Inferior parietal cortex (tissue), 1 donor: Measurements from ENCODE around the gene CCDC102A.
"Not testable (repeated sequence)": the region's sequence is repeated elsewhere in the genome, so short reads cannot be mapped to it uniquely, and the experiment has no call there.

Source experiments
- DNase-seq: peaks from one replicate; pipeline ENCODE4 v3.0.0-alpha.2; 2016; ENCODE audit errors: extremely low spot score

Gene CCDC102A

GRCh38 chr16:57502048-57502775, 34.2 kb downstream of the CCDC102A start:
- no peak for DNase-seq

- DNase-seq = no peak
Measured at GRCh38 chr16:57501492-57501891, 34.9 kb downstream of the CCDC102A start.

GRCh38 chr16:57500578-57501111, 35.7 kb downstream of the CCDC102A start:
- DNase-seq = no peak

- not testable (repeated sequence) for DNase-seq
Measured at GRCh38 chr16:57499941-57500340, 36.4 kb downstream of the CCDC102A start.

- no peak for DNase-seq
Measured at GRCh38 chr16:57498031-57498430, 38.3 kb downstream of the CCDC102A start.

GRCh38 chr16:57497121-57497520, 39.2 kb downstream of the CCDC102A start:
- DNase-seq = no peak

GRCh38 chr16:57493767-57494166, 42.6 kb downstream of the CCDC102A start:
- DNase-seq = no peak

- no peak for DNase-seq
Measured at GRCh38 chr16:57489229-57489628, 47.1 kb downstream of the CCDC102A start.

- no peak for DNase-seq
Measured at GRCh38 chr16:57486858-57487834, 49.2 kb downstream of the CCDC102A start.

- DNase-seq = no peak
Measured at GRCh38 chr16:57485916-57486857, 50.2 kb downstream of the CCDC102A start, which contains the start of gene DOK4. DOK4 (minus strand) TSS chr16:57486493; CDS start chr16:57479507, 6,986 bp downstream.

- no peak for DNase-seq
Measured at GRCh38 chr16:57485091-57485915, 51.1 kb downstream of the CCDC102A start.

- no peak for DNase-seq
Measured at GRCh38 chr16:57484515-57485005, 51.8 kb downstream of the CCDC102A start.

GRCh38 chr16:57483725-57484514, 52.5 kb downstream of the CCDC102A start:
- no peak for DNase-seq

- DNase-seq = no peak
Measured at GRCh38 chr16:57482845-57483545, 53.4 kb downstream of the CCDC102A start.

- DNase-seq = no peak
Measured at GRCh38 chr16:57481421-57481820, 55.0 kb downstream of the CCDC102A start.

GRCh38 chr16:57480754-57481230, 55.6 kb downstream of the CCDC102A start:
- no peak for DNase-seq

- DNase-seq = no peak
Measured at GRCh38 chr16:57479976-57480753, 56.2 kb downstream of the CCDC102A start.
